Parathyroid adenoma (tissue), 2 donors: Measurements from ENCODE around the gene PHLDB2.

Experiments used
- H2AFZ ChIP-seq: fragments of 300-600 bp; sonication (generic); one replicate; pipeline ENCODE4 v1.7.0; 2017; ENCODE audit warnings: antibody characterized with exemption, mild to moderate bottlenecking
- H3K27ac ChIP-seq: fragments of 300-600 bp; sonication (generic); one replicate; pipeline ENCODE4 v1.7.0; 2017
- H3K27me3 ChIP-seq: fragments of 300-600 bp; sonication (generic); one replicate; pipeline ENCODE4 v1.7.0; 2017; ENCODE audit warnings: low read length; ENCODE audit not compliant: control insufficient read depth, insufficient read depth
- H3K36me3 ChIP-seq: fragments of 300-600 bp; sonication (generic); one replicate; pipeline ENCODE4 v1.7.0; 2017; ENCODE audit warnings: low read length; ENCODE audit not compliant: control insufficient read depth, insufficient read depth
- H3K4me1 ChIP-seq: fragments of 300-600 bp; sonication (generic); one replicate; pipeline ENCODE4 v1.7.0; 2017; ENCODE audit warnings: control low read depth
- H3K4me2 ChIP-seq: fragments of 300-600 bp; sonication (generic); one replicate; pipeline ENCODE4 v1.7.0; 2017; ENCODE audit warnings: low read length
- H3K4me3 ChIP-seq: fragments of 300-600 bp; sonication (generic); one replicate; pipeline ENCODE4 v1.7.0; 2017; ENCODE audit warnings: low read depth, low read length
- H3K79me2 ChIP-seq: fragments of 300-600 bp; sonication (generic); one replicate; pipeline ENCODE4 v1.7.0; 2017; ENCODE audit warnings: control low read depth
- H3K9ac ChIP-seq: fragments of 300-600 bp; sonication (generic); one replicate; pipeline ENCODE4 v1.7.0; 2017; ENCODE audit warnings: mild to moderate bottlenecking
- H3K9me3 ChIP-seq: fragments of 300-600 bp; sonication (generic); one replicate; pipeline ENCODE4 v1.7.0; 2017; ENCODE audit warnings: low read length; ENCODE audit not compliant: control insufficient read depth
- TF ChIP-seq, protein P1 (sequence below): fragments of 300-600 bp; sonication (generic); IDR thresholded peaks from one replicate; pipeline ENCODE4 v1.7.0; 2017; ENCODE audit warnings: antibody characterized with exemption, mild to moderate bottlenecking
- donor health status: primary hyperparathyroidism.

Gene PHLDB2

GRCh38 chr3:111961461-111962164 is 102.5 kb downstream of the PHLDB2 start:
- no peaks in the 10 kb centered on the region for H3K36me3 ChIP-seq
- H3K9ac ChIP-seq: no peak overlapping the region

GRCh38 chr3:111963424-111963823 is 104.4 kb downstream of the PHLDB2 start:
- H3K9ac ChIP-seq: no peak overlapping the region
- H3K36me3 ChIP-seq: no peaks in the 10 kb centered on the region
- H3K9me3 ChIP-seq: no peaks in the 10 kb centered on the region
- TF ChIP-seq, protein P1, sequence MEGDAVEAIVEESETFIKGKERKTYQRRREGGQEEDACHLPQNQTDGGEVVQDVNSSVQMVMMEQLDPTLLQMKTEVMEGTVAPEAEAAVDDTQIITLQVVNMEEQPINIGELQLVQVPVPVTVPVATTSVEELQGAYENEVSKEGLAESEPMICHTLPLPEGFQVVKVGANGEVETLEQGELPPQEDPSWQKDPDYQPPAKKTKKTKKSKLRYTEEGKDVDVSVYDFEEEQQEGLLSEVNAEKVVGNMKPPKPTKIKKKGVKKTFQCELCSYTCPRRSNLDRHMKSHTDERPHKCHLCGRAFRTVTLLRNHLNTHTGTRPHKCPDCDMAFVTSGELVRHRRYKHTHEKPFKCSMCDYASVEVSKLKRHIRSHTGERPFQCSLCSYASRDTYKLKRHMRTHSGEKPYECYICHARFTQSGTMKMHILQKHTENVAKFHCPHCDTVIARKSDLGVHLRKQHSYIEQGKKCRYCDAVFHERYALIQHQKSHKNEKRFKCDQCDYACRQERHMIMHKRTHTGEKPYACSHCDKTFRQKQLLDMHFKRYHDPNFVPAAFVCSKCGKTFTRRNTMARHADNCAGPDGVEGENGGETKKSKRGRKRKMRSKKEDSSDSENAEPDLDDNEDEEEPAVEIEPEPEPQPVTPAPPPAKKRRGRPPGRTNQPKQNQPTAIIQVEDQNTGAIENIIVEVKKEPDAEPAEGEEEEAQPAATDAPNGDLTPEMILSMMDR: no peak
- no peak overlapping the region for H3K4me2 ChIP-seq
- no peaks in the 10 kb centered on the region for H3K27me3 ChIP-seq
- no peaks in the 10 kb centered on the region for H3K4me1 ChIP-seq
- no peak overlapping the region for H2AFZ ChIP-seq
- H3K4me3 ChIP-seq: no peak overlapping the region
- no peak overlapping the region for H3K27ac ChIP-seq
- no peaks in the 10 kb centered on the region for H3K79me2 ChIP-seq

More at GRCh38 chr3:111961461-111962164, 102.5 kb downstream of the PHLDB2 start:
- no peaks in the 10 kb centered on the region for H3K79me2 ChIP-seq
- TF ChIP-seq, protein P1: no peak
- H2AFZ ChIP-seq: no peak overlapping the region
- H3K9me3 ChIP-seq: no peaks in the 10 kb centered on the region
- no peaks in the 10 kb centered on the region for H3K4me1 ChIP-seq
- no peak overlapping the region for H3K4me2 ChIP-seq
- H3K27me3 ChIP-seq: no peaks in the 10 kb centered on the region
- no peak overlapping the region for H3K4me3 ChIP-seq
- no peak overlapping the region for H3K27ac ChIP-seq

- Histone ChIP-seq H3K9me3 (no peaks in the 10 kb centered on the region), H3K4me3 (no peak overlapping the region), H3K4me2 (no peak overlapping the region), H3K36me3 (no peaks in the 10 kb centered on the region), H2AFZ (no peak overlapping the region), H3K27me3 (no peaks in the 10 kb centered on the region), H3K79me2 (no peaks in the 10 kb centered on the region), H3K9ac (no peak overlapping the region), H3K27ac (no peak overlapping the region), H3K4me1 (no peaks in the 10 kb centered on the region)
- TF ChIP-seq, protein P1: no peak
Observed at GRCh38 chr3:111965484-111965883, 106.4 kb downstream of the PHLDB2 start.

DNA sequence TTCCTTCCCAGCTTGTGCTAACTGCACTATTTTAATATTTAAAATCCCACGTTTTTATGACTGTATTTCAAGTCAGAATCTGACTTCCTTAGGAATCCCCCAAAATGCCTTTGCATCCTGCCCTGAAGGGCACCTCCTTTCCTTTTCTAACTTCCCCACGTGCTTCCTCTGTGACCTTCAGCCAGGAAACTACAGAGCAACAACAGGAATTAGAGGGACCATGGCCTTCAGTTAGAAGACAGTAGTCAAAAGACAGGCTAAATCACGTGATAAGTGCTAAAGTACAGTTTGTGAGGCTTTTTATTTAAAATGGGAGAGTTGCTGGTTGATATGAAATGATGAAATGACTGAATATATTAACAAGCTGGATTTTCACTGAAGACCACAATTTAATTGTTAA is 108.0 kb downstream of the PHLDB2 start:
- no peak overlapping the region for H3K4me2 ChIP-seq
- no peaks in the 10 kb centered on the region for H3K36me3 ChIP-seq
- no peaks in the 10 kb centered on the region for H3K9me3 ChIP-seq
- no peak overlapping the region for H3K9ac ChIP-seq
- no peaks in the 10 kb centered on the region for H3K27me3 ChIP-seq
- no peak overlapping the region for H3K4me3 ChIP-seq
- TF ChIP-seq, protein P1: no peak
- H3K4me1 ChIP-seq: no peaks in the 10 kb centered on the region
- no peaks in the 10 kb centered on the region for H3K79me2 ChIP-seq
- H3K27ac ChIP-seq: no peak overlapping the region
- no peak overlapping the region for H2AFZ ChIP-seq
